IMR-90 (cell line): ENCODE measurements around the gene RFTN2.

ENCODE experiments used
- BHLHE40 ChIP-seq: fragments of 150-350 bp; IDR thresholded peaks from 2 replicates; pipeline ENCODE4 v1.6.1; 2016; ENCODE audit warnings: mild to moderate bottlenecking, low read depth, low read length
- CEBPB ChIP-seq: IDR thresholded peaks from 2 replicates; pipeline ENCODE4 v1.6.1; 2012; ENCODE audit warnings: low read depth, low read length, improper control_type of control experiment
- CHD1 ChIP-seq: IDR thresholded peaks from 2 replicates; pipeline ENCODE4 v1.6.1; 2012; ENCODE audit warnings: low read depth, low read length, improper control_type of control experiment
- CTCF ChIP-seq: conservative IDR thresholded peaks from 2 replicates; pipeline ENCODE4 v1.5.1; 2012; ENCODE audit warnings: mild to moderate bottlenecking, low read depth, low read length, improper control_type of control experiment
- FOS ChIP-seq: fragments of 150-350 bp; IDR thresholded peaks from 2 replicates; pipeline ENCODE4 v1.6.1; 2016; ENCODE audit warnings: low read depth, low read length
- MAFK ChIP-seq: IDR thresholded peaks from 2 replicates; pipeline ENCODE4 v1.6.1; 2012; ENCODE audit warnings: low read depth, low read length, improper control_type of control experiment
- MAZ ChIP-seq: IDR thresholded peaks from 2 replicates; pipeline ENCODE4 v1.6.1; 2012; ENCODE audit warnings: low read depth, mild to moderate bottlenecking, low read length, improper control_type of control experiment, moderate library complexity, borderline replicate concordance
- MXI1 ChIP-seq: IDR thresholded peaks from 2 replicates; pipeline ENCODE4 v1.6.1; 2012; ENCODE audit warnings: low read depth, mild to moderate bottlenecking, low read length, moderate library complexity, borderline replicate concordance
- POLR2A ChIP-seq: IDR thresholded peaks from 2 replicates; pipeline ENCODE4 v1.6.1; 2012; ENCODE audit warnings: mild to moderate bottlenecking, low read depth, low read length
- RAD21 ChIP-seq: IDR thresholded peaks from 2 replicates; pipeline ENCODE4 v1.6.1; 2012; ENCODE audit warnings: low read length, improper control_type of control experiment
- RCOR1 ChIP-seq: IDR thresholded peaks from 2 replicates; pipeline ENCODE4 v1.6.1; 2012; ENCODE audit warnings: mild to moderate bottlenecking, low read length, improper control_type of control experiment; ENCODE audit not compliant: insufficient replicate concordance
- SMC3 ChIP-seq: fragments of 150-350 bp; IDR thresholded peaks from 2 replicates; pipeline ENCODE4 v1.6.1; 2016; ENCODE audit warnings: low read depth, mild to moderate bottlenecking, antibody characterized with exemption, low read length, moderate library complexity
- USF2 ChIP-seq: fragments of 150-350 bp; IDR thresholded peaks from 2 replicates; pipeline ENCODE4 v1.6.1; 2017; ENCODE audit warnings: mild to moderate bottlenecking, antibody characterized with exemption, low read length, low read depth
- TF ChIP-seq, protein P1 (sequence below): fragments of 150-350 bp; IDR thresholded peaks from 2 replicates; pipeline ENCODE4 v1.6.1; 2016; ENCODE audit warnings: low read depth, mild to moderate bottlenecking, low read length, moderate library complexity, borderline replicate concordance

DNA sequence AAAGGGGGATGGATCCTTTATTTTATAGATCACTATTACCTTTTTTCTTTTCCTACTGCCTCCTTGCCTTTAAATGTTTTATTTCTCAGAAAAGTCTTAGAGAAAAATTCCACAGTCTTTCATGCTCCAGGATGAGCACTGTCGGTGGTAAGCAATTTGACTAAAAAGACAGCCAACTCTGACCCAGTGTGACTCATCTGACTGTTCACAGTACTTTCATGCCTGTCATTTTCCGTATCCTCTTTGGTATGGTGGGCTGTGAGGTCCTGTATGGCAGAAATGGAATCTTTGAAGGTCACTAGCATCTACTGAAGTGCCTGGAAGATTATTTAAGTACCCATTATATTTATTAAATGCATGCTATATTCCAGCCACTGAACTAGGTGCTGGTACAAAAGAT is 2.1 kb upstream of the RFTN2 start:
- TF ChIP-seq POLR2A = no peak
- no peak for TF ChIP-seq MXI1
- TF ChIP-seq CHD1 = no peak
- TF ChIP-seq FOS = 0 out of 2 replicates have a peak, but pooled peaks have one; percentile 10
- TF ChIP-seq BHLHE40 = no peak
- TF ChIP-seq CTCF = no peak
- TF ChIP-seq MAFK = no peak
- no peak for TF ChIP-seq USF2
- TF ChIP-seq RAD21 = no peak
- TF ChIP-seq, protein P1, sequence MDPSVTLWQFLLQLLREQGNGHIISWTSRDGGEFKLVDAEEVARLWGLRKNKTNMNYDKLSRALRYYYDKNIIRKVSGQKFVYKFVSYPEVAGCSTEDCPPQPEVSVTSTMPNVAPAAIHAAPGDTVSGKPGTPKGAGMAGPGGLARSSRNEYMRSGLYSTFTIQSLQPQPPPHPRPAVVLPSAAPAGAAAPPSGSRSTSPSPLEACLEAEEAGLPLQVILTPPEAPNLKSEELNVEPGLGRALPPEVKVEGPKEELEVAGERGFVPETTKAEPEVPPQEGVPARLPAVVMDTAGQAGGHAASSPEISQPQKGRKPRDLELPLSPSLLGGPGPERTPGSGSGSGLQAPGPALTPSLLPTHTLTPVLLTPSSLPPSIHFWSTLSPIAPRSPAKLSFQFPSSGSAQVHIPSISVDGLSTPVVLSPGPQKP = no peak
- TF ChIP-seq RCOR1 = no peak
- TF ChIP-seq MAZ = no peak
- no peak for TF ChIP-seq CEBPB
- TF ChIP-seq SMC3 = no peak
